Measurements from ENCODE around the gene ZNF747.

Gene ZNF747

DNA sequence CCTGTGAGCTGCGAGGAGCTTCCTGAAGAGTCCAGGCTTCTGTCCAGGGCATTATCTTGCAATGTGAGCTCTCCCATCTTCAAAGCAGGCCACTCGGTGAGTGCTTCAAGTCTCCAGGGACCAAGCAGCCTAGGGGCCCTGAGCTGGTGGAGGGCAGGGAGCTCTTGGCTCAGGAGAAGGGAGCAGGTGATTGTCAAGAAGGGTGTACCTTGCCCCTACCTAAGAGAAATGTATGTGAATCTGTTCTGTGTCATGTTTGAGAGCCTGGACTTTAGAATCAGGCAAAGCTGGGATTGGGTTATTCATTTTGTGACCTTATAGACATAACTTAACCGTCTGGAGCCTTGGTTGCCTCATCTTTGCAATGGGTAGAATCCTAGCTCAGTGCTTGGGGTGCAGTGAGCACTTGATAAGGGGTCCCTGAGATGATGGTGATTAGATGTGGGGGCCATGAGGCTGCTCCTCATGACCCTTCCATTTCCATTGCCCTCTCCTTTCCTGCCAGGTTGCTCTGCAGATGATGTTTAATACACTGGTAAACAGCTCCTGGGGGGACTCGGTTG is 24.2 kb downstream of the ZNF747 start:
- no peak for DNase-seq

DNA sequence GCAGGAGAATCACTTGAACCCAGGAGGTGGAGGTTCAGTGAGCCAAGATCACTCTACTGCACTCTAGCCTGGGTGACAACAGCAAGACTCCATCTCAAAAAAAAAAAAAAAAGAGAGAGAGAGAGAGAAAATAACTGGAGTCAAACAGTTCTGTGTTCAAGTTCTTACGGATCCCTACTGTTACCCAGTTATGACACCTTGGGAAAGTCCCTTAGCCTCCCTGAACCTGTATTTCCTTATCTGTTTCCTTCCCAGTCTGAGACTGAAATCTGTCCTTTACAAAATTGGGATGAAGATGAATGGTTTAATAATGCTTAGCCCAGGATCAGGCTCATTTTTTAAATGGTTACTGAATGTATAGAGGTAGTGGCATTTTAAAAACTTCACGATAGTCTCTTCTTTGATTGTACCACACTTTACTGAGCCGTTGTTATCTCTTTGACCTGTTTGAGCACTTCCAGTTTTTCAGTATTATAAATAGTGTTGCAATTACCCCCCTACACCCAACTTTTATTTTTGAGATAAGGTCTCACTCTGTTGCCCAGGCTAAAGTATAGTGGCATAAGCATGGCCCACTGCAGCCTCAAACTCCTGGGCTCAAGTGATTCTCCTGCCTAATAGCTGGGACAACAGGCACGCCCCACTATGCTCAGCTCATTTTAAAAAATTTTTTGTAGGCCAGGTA is 25.4 kb downstream of the ZNF747 start:
- DNase-seq = no peak

DNA sequence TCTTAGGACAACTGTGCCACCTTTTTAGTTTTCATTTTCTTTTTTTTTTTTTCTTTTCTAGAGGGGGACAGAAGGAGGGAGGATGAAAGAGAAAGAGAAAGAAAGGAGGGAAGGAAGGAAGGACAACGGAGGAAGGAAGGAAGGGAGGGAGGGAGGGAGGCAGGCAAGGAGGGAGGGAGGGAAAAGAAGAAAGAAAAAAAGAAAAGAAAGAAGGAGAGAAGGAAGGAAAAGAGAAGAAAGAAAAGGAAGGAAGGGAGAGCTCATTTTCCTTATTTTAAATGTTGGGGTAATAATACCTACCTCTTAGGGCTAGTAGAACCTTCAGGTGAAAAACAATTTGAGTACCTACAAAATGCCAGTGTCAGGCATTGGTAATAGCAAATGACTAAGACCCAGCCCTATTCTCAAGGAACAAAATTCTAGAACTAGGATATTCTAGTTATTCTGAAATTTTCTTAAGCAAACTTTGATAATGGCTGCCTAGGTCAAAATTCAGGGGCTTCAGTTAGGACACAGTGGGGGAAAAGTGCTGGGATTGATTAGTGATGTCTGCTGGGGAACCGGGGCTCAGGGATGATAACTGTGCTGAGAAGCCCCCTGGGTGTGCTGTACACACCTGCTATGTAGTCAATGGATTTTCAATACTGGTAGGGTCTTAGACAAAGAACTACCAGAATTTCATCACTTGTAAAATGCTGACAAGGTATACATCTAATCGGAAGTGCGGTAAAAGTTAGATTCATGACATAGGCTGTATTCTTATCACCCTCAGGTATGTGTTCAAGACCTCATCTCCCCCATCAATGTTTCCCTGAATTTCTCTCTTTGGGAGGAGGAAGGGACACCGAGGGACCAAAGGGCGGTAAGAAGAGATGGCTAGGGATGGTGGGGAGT is 31.0 kb downstream of the ZNF747 start:
- DNase-seq = no peak

- DNase-seq = no peak
These were observed 35.4 kb downstream of the ZNF747 start for GRCh38 chr16:30499284-30499683.

GRCh38 chr16:30494709-30495108 is 39.9 kb downstream of the ZNF747 start:
- DNase-seq = no peak

- DNase-seq = no peak
These were observed 40.6 kb downstream of the ZNF747 start for GRCh38 chr16:30493941-30494488.

DNA sequence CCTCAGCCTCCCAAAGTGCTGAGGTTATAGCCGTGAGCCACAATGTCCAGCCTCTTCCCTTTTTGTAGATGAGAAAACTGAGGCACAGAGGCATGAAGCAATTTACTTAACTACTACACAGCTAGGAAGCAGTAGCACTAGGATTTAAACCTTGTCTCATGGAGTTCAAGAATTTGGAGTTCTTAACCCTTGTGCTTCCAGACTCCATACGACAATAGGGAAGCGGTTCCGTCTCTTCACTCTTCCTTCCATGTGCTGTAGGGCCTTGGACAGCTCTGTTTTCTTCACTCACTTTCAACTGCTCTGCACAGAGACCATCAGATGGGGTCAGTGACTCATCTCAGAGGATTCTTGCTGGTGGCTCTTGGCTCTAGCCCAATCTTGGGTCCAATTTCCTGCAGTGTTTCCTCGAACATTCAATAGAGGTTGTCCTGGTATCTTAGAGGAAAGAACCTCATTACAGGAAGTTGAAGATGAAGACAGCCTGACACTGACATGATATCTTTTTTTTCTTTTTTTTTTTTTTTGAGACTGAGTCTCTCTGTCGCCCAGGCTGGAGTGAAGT is 42.8 kb downstream of the ZNF747 start:
- DNase-seq = peak; percentile 26

DNA sequence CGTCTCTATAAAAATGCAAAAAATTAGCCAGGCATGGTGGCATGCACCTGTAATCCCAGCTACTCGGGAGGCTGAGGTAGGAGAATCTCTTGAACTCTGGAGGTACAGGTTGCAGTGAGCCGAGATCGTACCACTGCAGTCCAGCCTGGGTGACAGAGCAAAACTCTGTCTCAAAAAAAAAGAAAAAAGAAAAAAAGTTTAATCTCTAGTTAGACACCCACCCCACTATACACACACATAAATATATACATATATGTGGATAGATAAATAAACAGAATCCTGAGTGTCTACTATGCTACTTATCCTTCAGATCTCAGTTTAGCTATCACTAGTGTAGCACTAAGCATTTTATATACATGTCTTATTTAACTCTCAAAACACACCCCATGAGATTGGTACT is 43.4 kb downstream of the ZNF747 start:
- DNase-seq = no peak

- no peak for DNase-seq
These were observed 44.4 kb downstream of the ZNF747 start for GRCh38 chr16:30490210-30490609.

DNA sequence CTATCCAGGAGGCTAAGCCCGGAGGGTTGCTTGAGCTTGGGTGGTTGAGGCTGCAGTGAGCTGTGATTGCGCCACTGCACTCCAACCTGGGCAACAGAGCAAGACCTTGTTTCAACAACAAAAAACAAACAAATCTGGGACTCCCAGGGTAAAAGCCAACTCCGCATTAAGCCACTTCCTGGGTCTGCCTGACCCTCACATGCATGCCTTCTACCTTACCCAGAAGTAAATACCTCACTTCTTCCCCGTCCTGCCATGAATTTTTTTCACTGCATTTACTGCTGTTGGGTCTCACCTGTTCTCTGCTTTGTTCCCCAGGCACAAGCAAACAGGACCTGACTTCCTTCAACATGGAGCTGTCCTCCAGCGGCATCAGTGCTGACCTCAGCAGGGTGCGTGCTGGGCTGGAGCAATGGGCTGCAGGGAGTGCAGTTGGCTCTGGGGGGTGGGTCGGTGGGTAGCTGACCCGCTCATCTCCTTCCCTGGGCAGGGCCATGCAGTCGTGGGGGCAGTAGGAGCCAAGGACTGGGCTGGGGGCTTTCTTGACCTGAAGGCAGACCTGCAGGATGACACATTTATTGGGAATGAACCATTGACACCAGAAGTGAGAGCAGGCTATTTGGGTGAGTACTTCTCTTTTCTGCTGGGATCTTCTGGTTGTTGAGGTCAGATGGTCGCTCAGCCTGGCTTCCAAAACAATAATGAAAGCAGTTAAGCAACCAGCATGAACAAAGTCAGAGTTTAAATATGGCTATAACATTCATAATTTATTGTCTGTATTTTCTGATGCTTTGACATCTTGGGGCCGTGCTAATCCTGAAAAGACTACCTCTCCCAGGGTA is 45.7 kb downstream of the ZNF747 start:
- no peak for DNase-seq

- no peak for DNase-seq
These were observed 48.7 kb downstream of the ZNF747 start for GRCh38 chr16:30485818-30486436.

GRCh38 chr16:30484887-30485286 is 49.8 kb downstream of the ZNF747 start:
- DNase-seq = no peak

GRCh38 chr16:30482366-30482765 is 52.3 kb downstream of the ZNF747 start:
- no peak for DNase-seq

- DNase-seq = no peak
These were observed 53.3 kb downstream of the ZNF747 start for GRCh38 chr16:30481381-30481780.

Data from GF-D8 (cell line).